ENCODE results near the gene CCR6. TPM values are rescaled to one million over a fixed set of nuclear protein-coding genes. Genes with fewer than 3 reads are reported as not detected.

The CCR6 gene
- polyA plus RNA-seq, 2 of the 4 experiments (the other 2 are of a cell fraction), result 0.01 TPM; not detected in 1

DNA sequence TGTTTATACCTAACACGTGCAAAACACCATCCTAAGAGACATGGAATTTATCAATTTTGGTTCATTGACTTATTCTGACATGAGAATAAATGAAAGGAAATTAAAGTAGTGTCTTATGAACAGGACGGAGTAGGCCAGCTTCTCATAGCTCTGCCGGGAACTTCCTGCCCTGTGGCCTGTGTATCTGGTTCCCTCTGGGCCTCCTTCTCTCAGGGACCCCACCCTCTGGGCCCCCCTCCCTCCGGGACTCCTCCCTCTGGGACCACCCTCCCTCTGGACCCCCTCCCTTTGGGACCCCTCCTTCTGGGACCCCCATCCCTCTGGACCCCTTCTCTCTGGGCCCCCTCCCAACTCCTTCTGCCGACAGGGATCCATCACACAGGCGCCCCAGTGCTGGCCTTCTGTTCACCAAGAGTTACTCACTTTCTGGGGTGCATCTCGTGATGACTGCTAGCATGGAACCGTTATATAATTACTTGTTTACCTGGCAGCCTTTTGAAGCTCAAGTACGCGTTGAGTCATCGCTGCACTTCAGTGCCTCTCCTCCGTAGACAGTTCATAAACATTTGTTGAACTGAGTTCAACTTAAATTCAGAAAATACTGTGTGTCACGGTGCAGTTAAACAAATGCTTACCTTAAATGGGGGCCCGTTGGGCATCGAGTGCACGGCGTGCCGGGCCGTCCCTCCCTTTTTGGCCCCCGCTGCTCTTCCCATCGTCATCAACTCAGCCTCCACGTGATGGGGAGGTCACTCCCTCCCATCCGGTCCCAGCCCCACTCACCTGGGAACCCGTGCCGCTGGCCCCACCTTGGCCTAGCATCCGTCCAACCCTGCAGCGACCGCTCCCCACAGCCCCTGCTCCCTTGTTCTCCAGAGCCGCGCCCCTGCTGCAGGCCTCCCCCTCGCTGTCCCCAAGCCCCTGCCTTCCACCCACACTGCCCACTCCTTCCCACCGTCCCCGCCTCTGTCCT, 8.1 kb downstream of the CCR6 start:
- TF ChIP-seq ZC3H11A (IDR thresholded peaks at IDR 0.05), result no peak
- no peak for TF ChIP-seq SMC3 (IDR thresholded peaks at IDR 0.05)
- no peak for TF ChIP-seq TP53 (CRISPR knock-in tag; IDR thresholded peaks at IDR 0.05)
- no peak for TF ChIP-seq HOXB13 (CRISPR knock-in tag; IDR thresholded peaks at IDR 0.05; ENCODE audit: low read depth)
- TF ChIP-seq POLR2AphosphoS2 (conservative IDR thresholded peaks at IDR 0.05; ENCODE audit: low read length), result no peak
- no peak for TF ChIP-seq JUN (IDR thresholded peaks at IDR 0.05)
- TF ChIP-seq, protein P1, sequence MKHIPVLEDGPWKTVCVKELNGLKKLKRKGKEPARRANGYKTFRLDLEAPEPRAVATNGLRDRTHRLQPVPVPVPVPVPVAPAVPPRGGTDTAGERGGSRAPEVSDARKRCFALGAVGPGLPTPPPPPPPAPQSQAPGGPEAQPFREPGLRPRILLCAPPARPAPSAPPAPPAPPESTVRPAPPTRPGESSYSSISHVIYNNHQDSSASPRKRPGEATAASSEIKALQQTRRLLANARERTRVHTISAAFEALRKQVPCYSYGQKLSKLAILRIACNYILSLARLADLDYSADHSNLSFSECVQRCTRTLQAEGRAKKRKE (CRISPR knock-in tag; IDR thresholded peaks at IDR 0.05; ENCODE audit: low read depth), result no peak
- TF ChIP-seq, protein P2, sequence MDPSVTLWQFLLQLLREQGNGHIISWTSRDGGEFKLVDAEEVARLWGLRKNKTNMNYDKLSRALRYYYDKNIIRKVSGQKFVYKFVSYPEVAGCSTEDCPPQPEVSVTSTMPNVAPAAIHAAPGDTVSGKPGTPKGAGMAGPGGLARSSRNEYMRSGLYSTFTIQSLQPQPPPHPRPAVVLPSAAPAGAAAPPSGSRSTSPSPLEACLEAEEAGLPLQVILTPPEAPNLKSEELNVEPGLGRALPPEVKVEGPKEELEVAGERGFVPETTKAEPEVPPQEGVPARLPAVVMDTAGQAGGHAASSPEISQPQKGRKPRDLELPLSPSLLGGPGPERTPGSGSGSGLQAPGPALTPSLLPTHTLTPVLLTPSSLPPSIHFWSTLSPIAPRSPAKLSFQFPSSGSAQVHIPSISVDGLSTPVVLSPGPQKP (IDR thresholded peaks at IDR 0.05; ENCODE audit: low read depth, low read length), result no peak
- TF ChIP-seq, protein P3, sequence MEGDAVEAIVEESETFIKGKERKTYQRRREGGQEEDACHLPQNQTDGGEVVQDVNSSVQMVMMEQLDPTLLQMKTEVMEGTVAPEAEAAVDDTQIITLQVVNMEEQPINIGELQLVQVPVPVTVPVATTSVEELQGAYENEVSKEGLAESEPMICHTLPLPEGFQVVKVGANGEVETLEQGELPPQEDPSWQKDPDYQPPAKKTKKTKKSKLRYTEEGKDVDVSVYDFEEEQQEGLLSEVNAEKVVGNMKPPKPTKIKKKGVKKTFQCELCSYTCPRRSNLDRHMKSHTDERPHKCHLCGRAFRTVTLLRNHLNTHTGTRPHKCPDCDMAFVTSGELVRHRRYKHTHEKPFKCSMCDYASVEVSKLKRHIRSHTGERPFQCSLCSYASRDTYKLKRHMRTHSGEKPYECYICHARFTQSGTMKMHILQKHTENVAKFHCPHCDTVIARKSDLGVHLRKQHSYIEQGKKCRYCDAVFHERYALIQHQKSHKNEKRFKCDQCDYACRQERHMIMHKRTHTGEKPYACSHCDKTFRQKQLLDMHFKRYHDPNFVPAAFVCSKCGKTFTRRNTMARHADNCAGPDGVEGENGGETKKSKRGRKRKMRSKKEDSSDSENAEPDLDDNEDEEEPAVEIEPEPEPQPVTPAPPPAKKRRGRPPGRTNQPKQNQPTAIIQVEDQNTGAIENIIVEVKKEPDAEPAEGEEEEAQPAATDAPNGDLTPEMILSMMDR (IDR thresholded peaks at IDR 0.05), result no peak
- TF ChIP-seq, protein P4, sequence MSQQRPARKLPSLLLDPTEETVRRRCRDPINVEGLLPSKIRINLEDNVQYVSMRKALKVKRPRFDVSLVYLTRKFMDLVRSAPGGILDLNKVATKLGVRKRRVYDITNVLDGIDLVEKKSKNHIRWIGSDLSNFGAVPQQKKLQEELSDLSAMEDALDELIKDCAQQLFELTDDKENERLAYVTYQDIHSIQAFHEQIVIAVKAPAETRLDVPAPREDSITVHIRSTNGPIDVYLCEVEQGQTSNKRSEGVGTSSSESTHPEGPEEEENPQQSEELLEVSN (IDR thresholded peaks at IDR 0.05; ENCODE audit: borderline replicate concordance, low read depth), result no peak
- no peak for TF ChIP-seq SREBF2 (IDR thresholded peaks at IDR 0.05)
- TF ChIP-seq MAZ (IDR thresholded peaks at IDR 0.05; ENCODE audit: borderline replicate concordance, low read depth, low read length), result no peak
- TF ChIP-seq, protein P5, sequence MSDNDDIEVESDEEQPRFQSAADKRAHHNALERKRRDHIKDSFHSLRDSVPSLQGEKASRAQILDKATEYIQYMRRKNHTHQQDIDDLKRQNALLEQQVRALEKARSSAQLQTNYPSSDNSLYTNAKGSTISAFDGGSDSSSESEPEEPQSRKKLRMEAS (IDR thresholded peaks at IDR 0.05), result no peak
- TF ChIP-seq CHD4 (IDR thresholded peaks at IDR 0.05; ENCODE audit: borderline replicate concordance), result no peak
- no peak for TF ChIP-seq ZSCAN20 (CRISPR knock-in tag; IDR thresholded peaks at IDR 0.05)
- no peak for TF ChIP-seq EHF (CRISPR knock-in tag; IDR thresholded peaks at IDR 0.05)
- ChIA-PET POLR2A (no interaction called here), CTCF (no interaction called here)
- ATAC-seq (no peak), FAIRE-seq (no peak), DNase-seq (ENCODE audit: low read depth in 1 of 2, low spot score in 1 of 2) (no peak)
- 69% methylated on average over 31 of the region's 33 CpGs for WGBS (ENCODE audit: missing lambda C conversion rate)
- H3K27ac ChIP-seq, result no peak overlapping the region
- no peaks in the 10 kb centered on the region for H3K9me3 ChIP-seq
- H3K4me2 ChIP-seq, result no peak overlapping the region
- no peaks in the 10 kb centered on the region for H3K4me1 ChIP-seq
- no peak overlapping the region for H3K4me3 ChIP-seq

DNA sequence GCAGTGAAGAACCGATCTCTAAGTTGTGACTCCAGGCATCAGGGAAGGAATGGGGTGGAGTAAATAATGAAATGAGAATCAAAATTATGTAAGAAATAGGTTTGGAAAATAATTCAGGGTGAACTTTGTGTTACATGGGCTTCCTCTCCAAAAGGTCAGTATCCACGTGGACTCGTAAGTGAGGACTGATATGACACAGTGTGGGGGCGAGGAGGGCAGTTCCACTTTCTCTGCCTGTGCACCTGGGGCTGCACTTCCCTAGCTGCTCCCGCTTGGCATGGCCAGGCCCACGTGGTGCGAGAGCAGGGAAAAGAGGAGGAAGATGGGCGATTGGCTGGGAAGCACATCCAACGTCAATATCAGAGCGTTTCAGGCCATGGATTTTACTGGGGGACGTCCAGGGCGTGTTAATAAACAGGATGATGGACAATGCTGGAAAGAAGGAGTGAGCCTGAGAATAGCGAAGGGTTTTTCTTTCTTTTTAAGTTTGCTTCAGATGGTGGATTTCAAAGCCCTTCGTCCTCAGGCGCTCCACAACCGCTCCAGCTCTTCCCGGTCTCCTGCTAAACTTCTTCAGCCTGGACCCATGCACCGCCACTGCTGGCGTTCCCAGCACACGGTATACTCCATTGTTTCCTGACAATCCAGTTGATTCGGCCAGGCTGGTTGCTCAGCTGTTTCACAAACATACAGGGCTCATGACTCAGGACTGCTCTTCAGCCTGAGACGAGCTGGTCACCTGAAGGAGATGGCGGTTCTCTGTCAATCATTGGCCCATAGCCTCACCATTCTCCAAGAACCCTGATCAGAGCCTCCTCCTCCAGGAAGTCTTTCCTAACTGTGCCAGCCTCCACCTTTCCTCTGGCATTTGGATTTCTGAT, 11.8 kb downstream of the CCR6 start:
- no peak for DNase-seq (ENCODE audit: low read depth in 1 of 2, low spot score in 1 of 2)
- no peak overlapping the region for H3K4me3 ChIP-seq
- no peak for ATAC-seq
- TF ChIP-seq PHF8 (IDR thresholded peaks at IDR 0.05; ENCODE audit: borderline replicate concordance, low read depth) (no peak), MAZ (IDR thresholded peaks at IDR 0.05; ENCODE audit: borderline replicate concordance, low read depth, low read length) (no peak), EHF (CRISPR knock-in tag; IDR thresholded peaks at IDR 0.05) (no peak), EP300 (IDR thresholded peaks at IDR 0.05) (no peak), HOXA7 (CRISPR knock-in tag; IDR thresholded peaks at IDR 0.05) (no peak), RFX5 (IDR thresholded peaks at IDR 0.05) (no peak)
- TF ChIP-seq, protein P4 (IDR thresholded peaks at IDR 0.05; ENCODE audit: borderline replicate concordance, low read depth), result no peak
- TF ChIP-seq, protein P2 (IDR thresholded peaks at IDR 0.05; ENCODE audit: low read depth, low read length), result no peak
- H3K4me2 ChIP-seq, result no peak overlapping the region
- CTCF ChIA-PET, result interaction anchor here (0.7 to 1.0 kb wide), 2 partner anchors 348 to 360 kb away, joined by 3 to 5 read pairs; no protein-coding TSS in a partner anchor
- 59% methylated on average over 23 of the region's 23 CpGs for WGBS (ENCODE audit: missing lambda C conversion rate)
- H3K9me3 ChIP-seq, result no peaks in the 10 kb centered on the region
- no peaks in the 10 kb centered on the region for H3K4me1 ChIP-seq
- no peak overlapping the region for H3K27ac ChIP-seq
- POLR2A ChIA-PET, result no interaction called here
- no peak for FAIRE-seq
